ENCODE measurements around the gene PGLYRP3.
"Not testable (repeated sequence)": the region's sequence is repeated elsewhere in the genome, so short reads cannot be mapped to it uniquely, and the experiment has no call there.

Gene PGLYRP3

DNA sequence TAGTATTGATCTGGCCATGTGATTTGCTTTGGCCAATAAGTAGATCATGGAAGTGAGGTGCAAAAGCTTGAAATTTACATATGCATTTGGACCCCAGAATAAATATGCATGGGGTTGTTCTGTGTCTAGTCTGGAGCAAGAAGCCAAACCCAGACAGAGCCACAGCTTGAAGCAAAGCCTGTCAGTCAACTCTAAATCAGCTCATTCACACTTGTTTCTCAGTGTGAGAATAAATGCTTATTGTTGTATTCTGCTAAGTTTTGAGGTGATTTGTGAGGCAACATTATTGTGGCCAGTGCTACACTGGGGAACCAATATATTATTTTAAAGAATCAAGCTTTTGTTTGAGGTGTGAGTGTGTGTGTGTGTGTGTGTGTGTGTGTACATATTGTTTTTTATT, 12.2 kb upstream of the PGLYRP3 start:
- TF ChIP-seq ZNF169 (tag by site-specific recombination; IDR thresholded peaks at IDR 0.05) = no peak
- TF ChIP-seq ZNF335 (tag by site-specific recombination; conservative IDR thresholded peaks at IDR 0.05) = no peak
- no peak for TF ChIP-seq ZNF416 (tag by site-specific recombination; IDR thresholded peaks at IDR 0.05)
- no peak for TF ChIP-seq ZNF792 (tag by site-specific recombination; IDR thresholded peaks at IDR 0.05)
- TF ChIP-seq, protein P1, sequence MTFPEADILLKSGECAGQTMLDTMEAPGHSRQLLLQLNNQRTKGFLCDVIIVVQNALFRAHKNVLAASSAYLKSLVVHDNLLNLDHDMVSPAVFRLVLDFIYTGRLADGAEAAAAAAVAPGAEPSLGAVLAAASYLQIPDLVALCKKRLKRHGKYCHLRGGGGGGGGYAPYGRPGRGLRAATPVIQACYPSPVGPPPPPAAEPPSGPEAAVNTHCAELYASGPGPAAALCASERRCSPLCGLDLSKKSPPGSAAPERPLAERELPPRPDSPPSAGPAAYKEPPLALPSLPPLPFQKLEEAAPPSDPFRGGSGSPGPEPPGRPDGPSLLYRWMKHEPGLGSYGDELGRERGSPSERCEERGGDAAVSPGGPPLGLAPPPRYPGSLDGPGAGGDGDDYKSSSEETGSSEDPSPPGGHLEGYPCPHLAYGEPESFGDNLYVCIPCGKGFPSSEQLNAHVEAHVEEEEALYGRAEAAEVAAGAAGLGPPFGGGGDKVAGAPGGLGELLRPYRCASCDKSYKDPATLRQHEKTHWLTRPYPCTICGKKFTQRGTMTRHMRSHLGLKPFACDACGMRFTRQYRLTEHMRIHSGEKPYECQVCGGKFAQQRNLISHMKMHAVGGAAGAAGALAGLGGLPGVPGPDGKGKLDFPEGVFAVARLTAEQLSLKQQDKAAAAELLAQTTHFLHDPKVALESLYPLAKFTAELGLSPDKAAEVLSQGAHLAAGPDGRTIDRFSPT (tag by site-specific recombination; IDR thresholded peaks at IDR 0.05) = no peak
- no peak for TF ChIP-seq ZNF10 (tag by site-specific recombination; IDR thresholded peaks at IDR 0.05)
- TF ChIP-seq, protein P2, sequence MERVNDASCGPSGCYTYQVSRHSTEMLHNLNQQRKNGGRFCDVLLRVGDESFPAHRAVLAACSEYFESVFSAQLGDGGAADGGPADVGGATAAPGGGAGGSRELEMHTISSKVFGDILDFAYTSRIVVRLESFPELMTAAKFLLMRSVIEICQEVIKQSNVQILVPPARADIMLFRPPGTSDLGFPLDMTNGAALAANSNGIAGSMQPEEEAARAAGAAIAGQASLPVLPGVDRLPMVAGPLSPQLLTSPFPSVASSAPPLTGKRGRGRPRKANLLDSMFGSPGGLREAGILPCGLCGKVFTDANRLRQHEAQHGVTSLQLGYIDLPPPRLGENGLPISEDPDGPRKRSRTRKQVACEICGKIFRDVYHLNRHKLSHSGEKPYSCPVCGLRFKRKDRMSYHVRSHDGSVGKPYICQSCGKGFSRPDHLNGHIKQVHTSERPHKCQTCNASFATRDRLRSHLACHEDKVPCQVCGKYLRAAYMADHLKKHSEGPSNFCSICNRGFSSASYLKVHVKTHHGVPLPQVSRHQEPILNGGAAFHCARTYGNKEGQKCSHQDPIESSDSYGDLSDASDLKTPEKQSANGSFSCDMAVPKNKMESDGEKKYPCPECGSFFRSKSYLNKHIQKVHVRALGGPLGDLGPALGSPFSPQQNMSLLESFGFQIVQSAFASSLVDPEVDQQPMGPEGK (tag by site-specific recombination; IDR thresholded peaks at IDR 0.05) = no peak
- no peak for TF ChIP-seq ZNF747 (tag by site-specific recombination; IDR thresholded peaks at IDR 0.05)
- H3K4me1 ChIP-seq (ENCODE audit: control insufficient read depth, insufficient read depth, low read length) = no peaks in the 10 kb centered on the region
- CTCF ChIA-PET = interaction anchor here (0.7 to 1.1 kb wide), 2 partner anchors 28 to 785 kb away, joined by 3 to 7 read pairs; no protein-coding TSS in a partner anchor
- H3K4me3 ChIP-seq (ENCODE audit: low read depth, low read length) = no peak overlapping the region
- POLR2A ChIA-PET = no interaction called here
- no peaks in the 10 kb centered on the region for H3K36me3 ChIP-seq (ENCODE audit: control insufficient read depth in 2 of 2, insufficient read depth in 1 of 2, low read length in 2 of 2)
- no peaks in the 10 kb centered on the region for H3K9me3 ChIP-seq (ENCODE audit: control insufficient read depth, insufficient read depth, low read depth, low read length)
- H3K27ac ChIP-seq (ENCODE audit: extremely low read depth, low read depth, low read length) = no peak overlapping the region

DNA sequence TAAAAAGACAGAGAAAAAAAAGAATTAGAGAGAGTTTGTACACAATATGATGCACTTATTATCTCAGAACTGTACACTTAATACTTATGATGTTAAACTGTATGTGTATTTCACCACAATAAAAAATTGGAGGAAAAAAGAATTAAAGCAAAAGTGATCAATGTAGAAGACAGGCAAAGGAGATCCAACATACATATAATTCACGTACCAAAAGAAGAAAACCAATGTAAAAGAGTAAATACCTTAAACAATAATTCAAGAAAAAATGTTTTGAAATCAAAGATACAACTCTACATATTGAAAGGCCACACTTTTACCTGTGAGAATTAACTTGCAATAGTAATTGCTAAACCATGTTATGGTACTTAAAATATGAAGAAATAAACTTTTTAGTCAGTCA, 9.8 kb upstream of the PGLYRP3 start:
- Histone ChIP-seq H3K9me3 (ENCODE audit: control insufficient read depth, insufficient read depth, low read depth, low read length) (no peaks in the 10 kb centered on the region), H3K36me3 (ENCODE audit: control insufficient read depth in 2 of 2, insufficient read depth in 1 of 2, low read length in 2 of 2) (no peaks in the 10 kb centered on the region), H3K27ac (ENCODE audit: extremely low read depth, low read depth, low read length) (no peak overlapping the region), H3K4me1 (ENCODE audit: control insufficient read depth, insufficient read depth, low read length) (no peaks in the 10 kb centered on the region), H3K4me3 (ENCODE audit: low read depth, low read length) (no peak overlapping the region)
- TF ChIP-seq ZNF133 (tag by site-specific recombination; IDR thresholded peaks at IDR 0.05) (peak; percentile 91), ZNF19 (tag by site-specific recombination; IDR thresholded peaks at IDR 0.05; ENCODE audit: low read depth) (no peak)
- ChIA-PET POLR2A (no interaction called here), CTCF (interaction anchor here (0.8 kb wide), 1 partner anchor 29 kb away, joined by 3 read pairs; no protein-coding TSS in a partner anchor)

DNA sequence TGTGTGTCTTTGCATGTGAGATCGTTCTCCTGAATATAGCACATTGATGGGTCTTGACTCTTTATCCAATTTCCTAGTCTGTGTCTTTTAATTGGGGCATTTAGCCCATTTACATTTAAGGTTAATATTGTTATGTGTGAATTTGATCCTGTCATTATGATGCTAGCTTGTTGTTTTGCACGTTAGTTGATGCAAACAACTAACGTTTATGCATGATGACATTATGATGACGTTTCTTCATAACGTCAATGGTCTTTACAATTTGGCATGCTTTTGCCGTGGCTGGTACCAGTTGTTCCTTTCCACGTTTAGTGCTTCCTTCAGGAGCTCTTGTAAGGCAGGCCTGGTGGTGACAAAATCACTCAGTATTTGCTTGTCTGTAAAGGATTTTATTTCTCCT, 5.4 kb upstream of the PGLYRP3 start:
- H3K9me3 ChIP-seq (ENCODE audit: control insufficient read depth, insufficient read depth, low read depth, low read length); POLR2A ChIA-PET; H3K27ac ChIP-seq (ENCODE audit: extremely low read depth, low read depth, low read length); H3K4me3 ChIP-seq (ENCODE audit: low read depth, low read length); H3K36me3 ChIP-seq (ENCODE audit: control insufficient read depth in 2 of 2, insufficient read depth in 1 of 2, low read length in 2 of 2); H3K4me1 ChIP-seq (ENCODE audit: control insufficient read depth, insufficient read depth, low read length); CTCF ChIA-PET: not testable (repeated sequence)

DNA sequence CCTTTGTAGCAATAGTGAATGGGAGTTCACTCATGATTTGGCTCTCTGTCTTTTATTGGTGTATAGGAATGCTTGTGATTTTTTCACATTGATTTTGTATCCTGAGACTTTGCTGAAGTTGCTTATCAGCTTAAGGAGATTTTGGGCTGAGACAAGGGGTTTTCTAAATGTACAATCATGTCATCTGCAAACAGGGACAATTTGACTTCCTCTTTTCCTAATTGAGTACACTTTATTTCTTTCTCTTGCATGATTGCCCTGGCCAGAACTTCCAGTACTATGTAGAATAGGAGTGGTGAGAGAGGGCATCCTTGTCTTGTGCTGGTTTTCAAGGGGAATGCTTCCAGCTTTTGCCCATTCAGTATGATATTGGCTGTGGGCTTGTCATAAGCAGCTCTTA, 3.3 kb upstream of the PGLYRP3 start:
- H3K9me3 ChIP-seq (ENCODE audit: control insufficient read depth, insufficient read depth, low read depth, low read length); CTCF ChIA-PET; H3K27ac ChIP-seq (ENCODE audit: extremely low read depth, low read depth, low read length); H3K36me3 ChIP-seq (ENCODE audit: control insufficient read depth in 2 of 2, insufficient read depth in 1 of 2, low read length in 2 of 2); H3K4me3 ChIP-seq (ENCODE audit: low read depth, low read length); POLR2A ChIA-PET; H3K4me1 ChIP-seq (ENCODE audit: control insufficient read depth, insufficient read depth, low read length): not testable (repeated sequence)

DNA sequence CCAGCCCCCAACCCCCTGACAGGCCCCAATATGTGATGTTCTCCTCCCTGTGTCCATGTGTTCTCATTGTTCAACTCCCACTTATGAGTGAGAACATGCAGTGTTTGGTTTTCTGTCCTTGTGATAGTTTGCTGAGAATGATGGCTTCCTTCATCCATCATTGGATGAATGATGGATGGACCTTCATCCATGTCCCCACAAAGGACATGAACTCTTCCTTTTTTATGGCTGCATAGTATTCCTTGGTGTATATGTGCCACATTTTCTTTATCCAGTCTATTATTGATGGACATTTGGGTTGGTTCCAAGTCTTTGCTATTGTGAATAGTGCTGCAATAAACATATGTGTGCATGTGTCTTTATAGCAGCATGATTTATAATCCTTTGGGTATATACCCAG, 1.6 kb upstream of the PGLYRP3 start:
- CTCF ChIA-PET = interaction anchor here (0.6 to 2.3 kb wide), 2 partner anchors 124 to 181 kb away, joined by 4 to 9 read pairs; no protein-coding TSS in a partner anchor
- H3K27ac ChIP-seq (ENCODE audit: extremely low read depth, low read depth, low read length); H3K9me3 ChIP-seq (ENCODE audit: control insufficient read depth, insufficient read depth, low read depth, low read length); H3K4me1 ChIP-seq (ENCODE audit: control insufficient read depth, insufficient read depth, low read length); POLR2A ChIA-PET; H3K4me3 ChIP-seq (ENCODE audit: low read depth, low read length); H3K36me3 ChIP-seq (ENCODE audit: control insufficient read depth in 2 of 2, insufficient read depth in 1 of 2, low read length in 2 of 2): not testable (repeated sequence)
- TF ChIP-seq ZNF146 (tag by site-specific recombination; IDR thresholded peaks at IDR 0.05) = peak; percentile 82

Measured in HEK293 (cell line).